ENCODE measurements around the gene NMNAT2.

GRCh38 chr1:183199304-183199703 lies 218.9 kb downstream of the NMNAT2 start:
- TF ChIP-seq REST (IDR thresholded peaks at IDR 0.05; ENCODE audit: low read depth) (no peak), TEAD4 (IDR thresholded peaks at IDR 0.05) (no peak), EP300 (IDR thresholded peaks at IDR 0.05; ENCODE audit: borderline replicate concordance) (no peak), USF1 (IDR thresholded peaks at IDR 0.05) (no peak), CEBPB (IDR thresholded peaks at IDR 0.05) (no peak), YY1 (IDR thresholded peaks at IDR 0.05; ENCODE audit: low read depth) (no peak), MAX (IDR thresholded peaks at IDR 0.05) (no peak), FOXM1 (IDR thresholded peaks at IDR 0.05; ENCODE audit: borderline replicate concordance, low read depth) (no peak), TAF1 (IDR thresholded peaks at IDR 0.05; ENCODE audit: low read depth) (no peak), CREB1 (IDR thresholded peaks at IDR 0.05; ENCODE audit: low read depth) (no peak), NFIC (IDR thresholded peaks at IDR 0.05) (no peak)

Data from Ishikawa (cell line).